Ureter (tissue), 1 donor: ENCODE data around the gene CCDC187. TPM values are rescaled to one million over a fixed set of nuclear protein-coding genes. Genes with fewer than 3 reads are reported as not detected.
"Not testable (repeated sequence)": the region's sequence is repeated elsewhere in the genome, so short reads cannot be mapped to it uniquely, and the experiment has no call there.

Source experiments
- DNase-seq: peaks from one replicate; pipeline ENCODE4 v3.0.0-alpha.2; 2020; ENCODE audit warnings: low spot score
- total RNA-seq: library from RNA; stranded (reverse); gene quantifications from one replicate; pipeline ENCODE4 v1.2.4, GENCODE V29; 2023
- donor health status: DM: yes; HTN: yes; CAD: no.

Gene CCDC187
- total RNA-seq, 1 donor from 2014 or later, result 9.0 TPM

DNA sequence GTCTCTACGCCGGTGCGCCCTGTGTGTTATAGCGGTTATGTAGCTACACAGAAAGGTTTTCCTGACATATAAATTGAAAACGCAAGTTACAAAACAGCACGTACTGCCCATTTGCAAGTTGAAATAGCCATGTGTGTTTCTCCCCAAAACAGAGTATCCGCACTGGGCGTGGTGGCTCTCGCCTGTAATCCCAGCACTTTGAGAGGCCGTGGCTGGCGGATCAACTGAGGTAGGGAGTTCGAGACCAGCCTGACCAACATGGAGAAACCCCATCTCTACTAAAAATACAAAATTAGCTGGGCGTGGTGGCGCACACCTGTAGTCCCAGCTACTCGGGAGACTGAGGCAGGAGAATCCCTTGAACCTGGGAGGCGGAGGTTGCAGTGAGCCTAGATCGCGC lies 37.3 kb downstream of the CCDC187 start:
- not testable (repeated sequence) for DNase-seq

DNA sequence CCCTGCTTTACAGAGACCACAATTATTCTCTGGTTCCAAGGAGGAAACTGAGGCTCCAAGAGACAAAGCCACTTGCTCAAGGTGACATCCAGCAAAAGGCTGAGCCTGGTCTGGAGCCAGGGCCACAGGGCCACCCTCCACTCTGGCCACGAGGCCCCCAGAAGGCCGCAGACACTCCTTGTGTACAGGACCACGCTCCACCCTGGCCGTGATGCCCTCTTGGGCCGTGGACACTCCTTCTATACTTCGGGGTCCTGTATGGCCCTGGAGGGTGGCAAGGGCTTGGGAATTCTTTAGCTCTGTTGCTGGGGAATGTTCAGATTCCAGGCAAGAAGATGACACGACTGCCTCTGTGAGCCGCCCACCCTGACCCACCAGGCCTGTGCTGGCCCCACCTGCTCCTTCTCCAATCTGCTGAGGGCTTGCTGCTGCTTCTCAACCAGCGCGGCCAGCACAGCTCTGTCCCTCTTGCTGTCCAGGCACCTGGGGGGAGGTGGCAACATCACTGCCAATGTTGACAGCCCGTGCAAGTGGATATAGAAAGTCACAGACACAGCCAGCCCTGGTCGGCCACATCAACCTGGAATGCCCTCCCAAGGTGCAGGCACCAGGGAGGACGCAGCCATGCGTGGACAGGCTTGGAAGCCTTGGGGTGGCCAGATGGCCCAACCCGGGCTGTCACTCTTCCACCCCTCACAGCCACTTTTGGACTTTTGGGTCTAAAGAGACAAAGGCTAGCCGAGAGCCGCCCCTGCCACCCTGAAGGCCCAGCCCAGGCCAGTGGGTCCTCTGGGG lies 38.1 kb downstream of the CCDC187 start:
- DNase-seq, result no peak

DNA sequence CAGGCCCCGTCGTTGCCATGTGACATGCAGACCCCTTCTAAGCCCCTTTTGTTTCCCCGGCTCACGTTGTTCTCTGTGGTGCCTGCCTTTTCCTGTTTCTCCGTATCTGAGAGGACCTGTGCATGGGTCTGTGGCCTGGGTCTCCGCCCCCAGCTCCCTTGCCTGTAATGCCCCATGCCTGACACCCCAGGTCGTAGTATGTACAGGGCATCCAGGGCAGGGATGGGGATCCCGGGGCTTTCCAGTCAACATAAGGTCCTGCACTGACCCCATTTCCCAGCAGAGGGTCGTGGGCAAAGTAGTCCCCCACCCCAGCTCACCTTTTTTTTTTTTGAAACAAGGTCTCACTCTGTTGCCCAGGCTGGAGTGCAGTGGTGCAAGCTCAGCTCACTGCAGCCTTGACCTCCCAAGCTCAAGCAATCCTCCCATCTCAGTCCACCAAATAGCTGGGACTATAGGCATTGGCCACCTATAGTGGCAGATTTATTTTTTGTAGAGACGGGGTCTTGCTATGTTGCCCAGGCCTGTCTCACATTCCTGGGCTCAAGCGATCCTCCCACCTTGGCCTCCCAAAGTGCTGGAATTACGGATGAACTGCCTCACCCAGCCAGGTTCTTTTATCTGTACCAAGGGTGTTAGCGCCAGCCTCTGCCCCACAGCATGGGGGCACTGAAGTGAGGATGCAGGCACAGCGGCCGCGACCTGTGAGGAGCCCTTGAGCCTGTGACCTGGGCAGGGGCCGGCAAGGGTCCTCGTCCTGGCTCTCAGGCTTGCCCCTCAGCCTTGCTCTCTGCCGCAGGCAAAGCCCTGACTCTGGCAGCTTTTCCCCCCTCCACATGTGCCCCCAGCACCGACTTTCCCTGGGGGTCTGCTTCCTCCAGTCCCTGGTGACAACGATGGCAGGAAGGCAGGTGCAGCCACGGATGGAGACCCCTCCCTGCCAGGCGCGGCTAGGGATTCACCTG lies 39.2 kb downstream of the CCDC187 start:
- DNase-seq, result no peak

DNA sequence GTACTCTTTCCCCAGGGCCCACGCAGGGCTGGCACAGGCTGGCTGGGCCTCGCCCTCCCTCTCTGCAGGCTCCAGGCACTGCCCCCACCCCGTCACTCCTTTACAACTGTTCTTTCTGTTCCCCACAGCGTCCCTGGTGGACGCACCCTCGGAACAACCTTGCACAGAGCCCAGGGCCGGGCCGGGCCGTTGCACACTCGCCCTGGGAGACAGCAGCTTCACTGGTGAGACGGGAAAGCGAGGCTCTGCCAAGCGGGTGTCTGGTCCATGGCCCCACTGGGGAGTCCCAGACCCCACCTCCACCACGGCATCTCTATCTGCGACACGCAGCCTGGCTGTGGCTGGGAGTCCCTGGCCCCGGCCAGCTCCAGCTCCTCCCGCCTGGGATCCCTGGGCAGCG lies 39.9 kb downstream of the CCDC187 start:
- DNase-seq, result no peak

DNA sequence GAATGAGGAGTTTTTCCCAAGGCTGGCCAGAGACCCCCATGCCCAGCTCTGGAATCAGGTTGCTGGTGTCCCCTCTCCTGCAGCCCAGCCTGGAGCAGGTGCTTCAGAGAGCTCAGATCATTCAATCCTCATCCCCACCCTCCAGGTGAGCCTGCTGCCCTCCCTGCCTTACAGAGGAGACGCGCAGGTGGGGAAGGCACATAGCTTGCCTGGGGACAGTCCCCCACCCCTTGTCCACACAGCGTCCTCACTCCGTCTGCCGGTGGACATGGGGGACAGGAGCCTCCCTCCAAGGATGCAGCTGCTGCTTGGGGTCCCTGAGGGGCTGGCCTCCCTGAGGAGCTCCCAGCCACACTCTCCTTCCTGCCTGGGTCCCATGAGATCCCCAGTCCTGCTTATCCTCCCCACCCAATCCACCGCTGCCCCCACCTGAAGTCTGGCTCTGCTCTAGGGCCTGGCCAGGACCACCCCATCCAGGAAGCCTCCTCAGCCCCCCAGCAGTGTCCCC lies 41.2 kb downstream of the CCDC187 start:
- DNase-seq, result no peak

DNA sequence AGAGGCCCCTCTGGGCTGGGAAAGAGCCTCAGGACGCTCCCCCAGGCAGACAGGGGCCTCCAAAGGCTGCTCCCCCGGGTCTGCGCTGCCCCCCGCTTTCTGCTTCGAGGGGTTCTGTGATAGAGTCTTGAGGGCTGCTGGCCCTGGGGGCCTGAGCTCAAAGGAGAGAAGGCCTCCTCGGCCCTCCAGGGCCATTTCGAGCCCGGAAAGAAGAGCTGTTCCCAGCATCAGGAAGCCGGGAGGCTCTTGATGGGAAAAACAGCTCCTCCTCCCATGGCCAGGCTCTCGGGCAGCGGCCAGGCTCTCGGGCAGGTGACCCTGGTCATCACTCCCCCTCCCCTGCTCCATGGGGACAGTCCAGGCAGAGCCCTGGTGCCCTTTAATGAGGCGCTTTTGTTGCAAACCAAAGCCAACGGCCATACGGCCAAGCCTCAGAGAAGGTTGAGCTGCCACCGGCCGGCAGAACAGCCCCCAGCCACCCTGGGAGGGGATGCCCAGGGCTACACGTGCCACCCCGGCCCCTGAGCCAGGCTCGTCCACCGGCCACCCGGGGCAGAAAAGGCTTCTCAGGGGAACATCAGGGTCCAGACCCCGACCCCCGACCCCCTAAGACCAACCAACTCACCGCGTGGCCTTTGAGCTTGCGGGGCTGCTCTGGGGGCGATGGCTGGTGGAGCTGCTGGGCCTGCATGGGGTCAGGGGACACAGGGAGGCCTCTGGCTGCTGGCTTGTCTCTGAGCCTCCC lies 42.0 kb downstream of the CCDC187 start:
- no peak for DNase-seq

DNA sequence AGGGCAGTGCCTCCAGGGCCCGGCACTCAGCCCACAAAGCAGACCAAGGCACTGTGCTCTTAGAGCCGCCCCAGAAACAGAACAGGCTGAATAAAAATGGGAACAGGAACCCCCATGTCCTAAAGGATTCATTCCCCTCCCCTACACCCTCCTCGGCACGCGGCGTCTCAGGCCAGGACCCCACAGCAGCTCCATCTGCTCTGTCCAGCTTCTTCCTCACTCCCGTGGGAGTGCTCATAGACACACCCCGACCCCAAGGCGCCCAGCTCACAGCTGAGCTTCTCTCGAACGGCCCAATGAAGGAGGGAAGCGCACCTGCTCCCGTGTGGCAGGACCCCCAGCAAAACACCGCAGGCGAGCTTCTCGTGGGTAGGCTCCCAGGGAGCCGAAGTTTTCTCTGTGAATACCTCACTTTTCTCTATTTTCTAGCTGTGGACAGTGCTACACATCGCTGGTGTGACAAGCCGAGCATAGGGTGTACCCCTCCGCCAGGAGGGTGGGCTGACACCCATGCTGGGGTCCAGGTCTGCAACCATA lies 42.9 kb downstream of the CCDC187 start:
- DNase-seq, result no peak

DNA sequence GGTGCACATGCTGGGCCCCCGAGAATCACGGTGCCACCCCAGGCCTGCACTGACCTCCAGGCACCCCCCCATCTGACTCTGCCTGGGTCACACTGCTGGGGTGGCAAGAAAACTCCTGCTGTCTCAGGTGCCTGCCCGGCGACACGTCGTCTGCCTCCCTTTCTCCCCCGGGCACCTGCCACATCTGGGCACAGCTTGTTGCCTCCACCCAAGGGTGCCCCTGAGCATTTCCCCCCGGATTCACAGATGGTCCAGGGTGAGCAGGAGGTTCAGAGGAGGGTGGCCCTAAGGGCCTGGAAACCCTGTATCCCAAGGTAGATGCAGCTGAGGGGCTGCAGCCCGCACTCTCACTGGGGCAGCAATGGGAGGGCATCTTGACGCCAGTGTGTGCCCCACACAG lies 43.4 kb downstream of the CCDC187 start:
- no peak for DNase-seq

DNA sequence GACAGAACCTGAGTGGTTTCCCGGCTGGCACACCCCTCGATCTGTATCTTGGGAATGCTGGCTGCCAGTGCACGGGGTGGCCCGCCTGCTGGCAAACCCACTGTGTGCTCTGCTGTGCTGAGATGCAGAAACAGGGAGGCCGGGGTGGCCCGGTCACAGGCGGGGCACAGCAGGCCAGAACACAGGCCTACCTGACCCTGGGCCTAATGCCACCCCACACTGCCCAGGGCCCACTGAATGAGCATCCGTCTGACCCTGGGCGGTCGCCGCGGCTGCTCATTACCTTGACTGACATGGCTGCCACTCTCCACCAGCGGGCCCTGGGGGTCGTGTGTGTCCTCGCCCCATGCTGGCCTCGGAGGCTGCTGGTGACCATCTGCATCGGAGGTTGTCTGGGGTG lies 44.1 kb downstream of the CCDC187 start:
- no peak for DNase-seq

DNA sequence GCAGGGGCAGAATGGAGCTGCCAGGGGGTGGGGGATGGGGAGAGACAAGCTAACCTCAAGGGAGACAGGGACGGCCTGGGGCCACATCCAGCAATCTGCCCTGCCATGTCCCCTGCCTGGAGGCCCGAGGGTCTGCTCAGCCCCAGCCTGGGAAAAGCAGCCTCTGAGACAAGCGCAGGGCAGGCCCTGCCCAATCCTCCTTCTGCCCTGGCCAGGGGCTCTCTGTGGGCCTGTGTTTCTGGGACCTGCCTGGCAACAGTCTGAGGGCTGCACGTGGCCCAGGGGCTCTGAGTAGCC lies 44.4 kb downstream of the CCDC187 start:
- DNase-seq, result no peak

DNA sequence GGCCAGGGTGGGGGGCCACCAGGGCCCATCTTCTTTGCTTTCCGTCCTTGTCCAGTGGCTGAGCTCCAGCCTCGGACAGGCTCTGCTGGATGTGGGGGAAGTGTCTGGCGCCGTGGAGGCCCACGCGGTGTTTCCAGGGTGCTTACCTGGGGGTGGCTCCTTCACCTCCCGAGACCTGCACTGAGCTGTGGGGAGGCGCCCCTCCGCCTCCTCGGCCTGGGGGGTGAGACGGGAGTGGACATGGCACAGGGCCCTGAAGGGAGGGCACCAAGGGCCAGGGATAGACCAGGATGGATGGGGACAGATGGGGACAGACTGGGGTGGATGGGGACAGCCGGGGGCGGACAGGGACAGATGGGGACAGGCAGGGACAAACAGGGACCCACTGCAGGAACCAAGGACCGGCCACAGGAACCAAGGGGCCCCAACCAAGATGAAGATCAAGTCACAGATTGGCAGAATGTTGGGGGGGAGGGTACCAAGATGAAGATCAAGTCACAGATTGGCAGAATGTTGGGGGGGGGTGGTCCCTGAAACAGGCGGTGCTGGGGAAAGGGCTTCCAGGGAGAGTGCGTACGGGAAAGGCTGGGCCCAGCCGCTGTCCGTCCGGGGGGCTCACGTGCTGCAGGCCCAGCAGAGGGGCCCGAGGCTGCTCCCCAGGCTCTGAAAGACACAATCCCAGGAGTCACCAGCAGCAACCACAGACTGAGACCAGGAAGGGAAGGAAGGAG lies 44.9 kb downstream of the CCDC187 start:
- DNase-seq, result no peak

DNA sequence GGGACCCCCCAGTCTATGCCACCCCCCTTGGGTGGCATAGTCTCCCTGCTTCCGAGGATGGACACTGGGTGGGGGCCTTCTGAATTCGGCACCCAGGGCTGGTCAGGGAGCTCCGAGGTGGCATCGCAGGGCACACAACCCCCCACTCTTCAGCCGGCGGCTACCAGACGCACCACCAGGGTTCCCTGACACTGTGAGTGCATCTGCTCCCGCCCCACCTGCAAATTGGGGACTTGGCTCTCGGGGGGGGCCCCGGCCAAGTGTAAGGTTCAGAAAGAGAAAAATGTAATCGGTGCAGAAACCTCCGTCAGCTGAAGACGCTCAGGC lies 45.6 kb downstream of the CCDC187 start:
- no peak for DNase-seq

DNA sequence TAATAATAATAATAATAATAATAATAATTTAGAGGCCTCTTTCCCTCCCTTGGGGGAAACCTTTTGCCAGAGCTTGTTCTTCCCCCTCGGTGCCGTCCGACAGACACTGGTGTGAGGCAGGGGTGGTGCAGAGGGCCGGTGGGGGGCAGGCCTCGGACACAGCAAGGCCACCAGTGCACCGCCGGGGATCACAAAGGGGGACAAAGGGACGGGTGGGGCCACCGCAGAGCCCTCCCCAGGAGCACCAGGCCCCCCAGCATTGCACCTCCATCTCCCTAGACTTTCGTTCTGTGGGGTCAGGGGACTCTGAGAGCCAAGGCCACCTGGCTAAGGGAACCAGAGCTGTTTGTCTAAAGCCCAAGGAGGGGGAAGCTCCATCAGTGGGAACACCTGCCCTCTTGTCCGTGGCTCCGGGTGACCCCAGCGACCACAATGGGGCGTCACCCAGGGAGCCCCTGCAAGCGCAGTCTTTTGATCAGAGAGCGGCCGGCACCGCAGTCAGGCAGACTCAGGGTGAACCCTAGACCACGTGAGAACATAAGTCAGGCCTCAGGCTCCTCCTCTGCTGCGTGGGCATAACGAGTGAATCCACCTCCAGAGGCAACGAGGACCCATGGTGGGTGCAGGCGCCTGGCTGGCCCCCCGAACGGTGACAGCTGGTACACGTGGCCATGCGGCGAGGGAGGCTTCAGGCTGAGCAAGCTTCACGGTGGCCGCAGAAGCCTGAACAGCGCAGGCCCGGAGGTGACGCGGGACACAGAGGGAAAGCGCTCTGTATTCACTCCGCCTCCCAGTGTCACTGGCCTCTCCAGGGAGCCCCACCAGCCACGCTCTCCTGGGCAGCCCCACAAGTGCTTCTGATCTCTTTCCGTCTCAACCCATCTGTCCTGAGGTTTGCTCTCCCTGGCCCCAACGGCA lies 46.3 kb downstream of the CCDC187 start:
- no peak for DNase-seq

DNA sequence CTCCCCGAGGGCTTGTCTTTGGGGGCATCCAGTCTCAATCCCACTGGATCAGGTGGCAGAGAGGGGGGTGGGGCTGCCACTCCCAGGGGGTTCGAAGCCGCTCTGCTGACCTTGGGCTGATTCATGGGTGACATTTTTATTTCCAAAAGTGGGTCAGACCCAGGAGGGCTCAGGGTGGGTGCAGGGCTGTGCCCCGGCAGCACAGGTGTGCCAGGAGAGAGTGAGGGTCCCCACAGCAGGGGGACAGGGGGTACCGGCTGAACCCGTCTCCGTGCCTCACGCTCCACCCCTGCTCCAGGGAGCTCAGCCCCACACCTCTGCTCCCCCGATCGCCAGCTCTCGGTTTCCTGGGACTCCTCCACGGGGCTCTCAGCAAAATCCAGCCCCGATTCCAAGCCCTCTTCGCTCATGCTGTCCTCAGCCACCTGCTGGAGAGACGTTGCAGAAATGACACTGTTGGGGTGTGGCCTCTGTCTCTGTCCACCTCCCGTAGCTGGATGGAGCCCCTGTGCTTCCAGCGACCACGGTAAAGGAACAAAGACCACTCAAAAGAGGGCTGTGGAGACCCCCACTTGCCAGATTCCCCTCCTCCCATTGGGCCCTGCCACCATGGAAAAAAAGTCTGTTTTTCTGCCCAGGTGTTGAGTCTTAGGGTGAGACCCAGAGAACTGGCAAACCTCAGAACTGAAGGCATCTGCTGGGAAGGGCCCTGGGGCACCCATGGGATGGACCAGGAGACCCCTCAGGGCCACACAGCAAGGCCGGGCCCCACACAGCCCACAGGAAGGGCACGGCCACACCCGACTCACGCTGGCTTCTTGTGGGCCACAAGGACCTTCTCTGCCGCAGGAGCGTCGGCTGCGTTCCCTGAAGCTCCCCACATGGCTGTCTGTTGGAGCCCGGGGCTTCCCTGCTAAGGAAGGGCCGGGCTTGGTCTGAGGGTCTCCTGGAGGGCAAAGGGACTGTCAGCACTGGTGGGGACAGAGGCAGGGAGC lies 47.7 kb downstream of the CCDC187 start:
- no peak for DNase-seq

DNA sequence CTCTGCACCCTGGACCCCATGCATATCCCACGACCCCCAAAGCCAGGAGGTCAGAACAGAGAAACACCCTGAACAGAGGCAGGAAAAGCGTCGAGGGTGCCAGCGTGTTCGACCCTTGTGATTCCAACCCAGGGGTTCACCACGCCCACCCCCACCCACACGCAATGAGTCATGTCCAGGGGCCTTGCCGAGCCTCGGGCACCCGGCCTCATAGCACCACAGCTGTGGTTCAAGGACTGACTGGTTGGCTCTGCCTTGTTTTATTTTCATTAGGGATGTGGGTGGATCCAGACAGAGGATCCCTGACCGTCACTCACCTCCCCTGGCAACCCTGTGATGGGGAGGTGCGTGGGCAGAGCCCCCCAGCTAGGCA lies 48.7 kb downstream of the CCDC187 start:
- DNase-seq, result no peak

DNA sequence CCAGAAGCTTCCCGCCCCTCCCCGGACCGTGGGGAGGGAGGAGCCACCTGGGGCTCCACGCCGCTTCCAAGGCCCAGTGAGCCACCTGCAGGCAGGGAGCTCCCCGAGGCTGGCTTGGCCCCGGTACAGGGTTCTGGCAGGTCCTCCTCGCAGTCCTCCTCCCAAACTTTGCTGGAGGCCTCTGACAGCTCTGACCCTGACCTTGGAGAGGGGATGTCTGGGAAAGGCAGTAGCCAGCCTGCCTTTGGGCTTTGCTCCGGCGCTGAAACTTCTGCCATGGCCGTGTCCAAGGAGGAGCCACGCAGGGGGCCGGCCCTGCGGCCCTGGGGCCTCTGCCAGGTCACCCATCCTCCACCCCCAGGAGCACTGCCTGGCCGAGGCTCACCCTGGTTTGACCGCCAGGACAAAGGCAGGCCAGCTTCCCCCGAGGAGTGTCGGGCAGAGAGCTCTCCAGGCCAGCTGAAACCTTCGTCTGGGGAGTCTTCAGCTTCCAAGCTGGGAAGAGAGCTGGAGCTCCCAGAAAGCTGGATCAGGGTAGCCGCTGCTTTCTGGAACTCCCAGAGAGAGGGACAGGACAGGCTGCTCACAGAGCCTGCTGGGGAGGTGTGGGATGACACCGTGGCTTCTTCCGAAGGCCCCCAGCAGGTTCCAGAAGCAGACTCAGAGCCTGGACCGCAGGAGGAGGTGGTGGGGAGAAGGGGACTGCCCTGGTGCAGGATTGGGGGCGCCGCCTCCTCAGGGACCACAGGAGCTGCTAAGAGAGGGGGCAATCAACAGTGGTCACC lies 49.3 kb downstream of the CCDC187 start:
- DNase-seq, result no peak

DNA sequence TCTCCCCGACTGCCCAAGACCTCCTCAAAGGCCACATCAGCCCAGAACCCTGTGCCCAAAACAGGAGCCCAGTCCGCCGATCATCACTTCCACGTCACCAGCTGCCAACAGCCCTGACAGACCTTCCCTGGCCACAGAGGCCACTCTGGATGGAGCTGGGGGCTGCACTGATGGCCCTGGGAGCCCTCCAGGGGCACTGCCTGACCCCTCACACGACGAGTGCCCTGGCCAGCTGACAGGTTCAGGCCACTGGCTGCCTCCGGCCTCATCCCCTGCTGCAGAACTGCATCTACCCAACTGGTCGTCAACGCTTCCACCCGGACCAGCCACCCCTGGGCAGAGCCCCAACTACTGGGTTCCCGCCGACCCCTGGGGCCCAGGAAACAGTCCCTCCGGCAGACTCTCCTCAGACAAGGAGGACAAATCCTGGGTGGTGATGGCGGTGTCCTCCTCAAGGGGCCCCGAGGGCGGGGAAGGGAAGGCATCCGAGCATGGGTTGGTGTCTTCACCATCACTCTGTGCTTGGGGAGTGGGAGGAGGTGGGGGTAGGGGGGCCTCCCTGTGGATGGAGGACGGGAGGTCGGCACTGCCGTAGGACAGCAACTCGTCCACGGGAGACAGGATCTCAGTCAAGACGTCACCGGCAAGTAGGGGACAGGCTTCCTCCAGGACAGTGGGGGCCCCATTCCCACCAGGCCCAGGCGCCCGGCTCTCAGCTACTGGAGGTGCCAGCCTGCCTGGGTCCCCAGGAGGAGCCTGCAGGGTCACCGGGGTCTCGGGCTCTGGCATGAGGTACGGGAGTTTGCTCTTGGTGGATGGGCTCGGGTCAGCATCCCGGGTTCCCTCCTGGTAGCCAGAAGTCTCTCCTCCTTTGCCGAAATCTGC lies 50.4 kb downstream of the CCDC187 start:
- no peak for DNase-seq
